Measurements from ENCODE around the gene IFT22. TPM values are rescaled to one million over a fixed set of nuclear protein-coding genes. Genes with fewer than 3 reads are reported as not detected.

Gene IFT22
- total and polyA plus RNA-seq, 2 of the 8 experiments (the other 6 are each of a cell fraction or from before 2014, with no cell fraction given), result 17.7 to 18.9 TPM

GRCh38 chr7:101308245-101309085 is 13.1 kb downstream of the IFT22 start (continued):
- TF ChIP-seq TAF1 (IDR thresholded peaks at IDR 0.05; ENCODE audit: low read depth, low read length), result peak; percentile 88

Data from H1 (cell line).